ENCODE results near the gene TCTN2. TPM values are rescaled to one million over a fixed set of nuclear protein-coding genes. Genes with fewer than 3 reads are reported as not detected.

The TCTN2 gene
- total RNA-seq, 1 experiment from 2014 or later: 12.1 TPM

- Histone ChIP-seq H3K27ac (ENCODE audit: low read depth, low read length) (no peak overlapping the region), H3K4me1 (ENCODE audit: control insufficient read depth in 1 of 2, insufficient read depth in 2 of 2, low read length in 2 of 2) (no peaks in the 10 kb centered on the region), H4K20me1 (ENCODE audit: insufficient read depth) (no peaks in the 10 kb centered on the region), H2AFZ (ENCODE audit: low read depth, low read length, poor library complexity, severe bottlenecking) (no peak overlapping the region), H3K4me3 (replicated peaks in 1 of 2; ENCODE audit: low read depth in 1 of 2, low read length in 2 of 2) (no peak overlapping the region), H3K36me3 (ENCODE audit: control insufficient read depth in 1 of 2, insufficient read depth in 2 of 2, low read length in 2 of 2) (peaks cover 14 to 15% of the 10 kb centered on the region in 2 experiments; a peak in 3 of 4 replicates), H3K4me2 (ENCODE audit: low read length) (no peak overlapping the region), H3K9ac (ENCODE audit: low read length) (no peak overlapping the region), H3K79me2 (ENCODE audit: insufficient read depth, low read length) (no peaks in the 10 kb centered on the region), H3K27me3 (ENCODE audit: insufficient read depth, low read length) (no peaks in the 10 kb centered on the region), H3K9me2 (ENCODE audit: insufficient read depth) (no peaks in the 10 kb centered on the region), H3K9me3 (ENCODE audit: control insufficient read depth in 1 of 2, insufficient read depth in 1 of 2, low read depth in 1 of 2, low read length in 2 of 2) (no peaks in the 10 kb centered on the region)
- TF ChIP-seq SRF (IDR thresholded peaks at IDR 0.05; ENCODE audit: low read depth) (no peak), MAX (IDR thresholded peaks at IDR 0.05) (no peak), JUND (IDR thresholded peaks at IDR 0.05) (no peak), REST (IDR thresholded peaks at IDR 0.05; ENCODE audit: low read depth) (no peak), EZH2 (IDR thresholded peaks at IDR 0.05) (no peak), CTCF (IDR thresholded peaks at IDR 0.05 in 2 of 3, conservative IDR thresholded peaks at IDR 0.05 in 1 of 3; ENCODE audit: borderline replicate concordance in 1 of 3, insufficient read depth in 1 of 3, low read depth in 2 of 3, low read length in 2 of 3) (no peak), ELF1 (IDR thresholded peaks at IDR 0.05; ENCODE audit: borderline replicate concordance, low read depth) (no peak), POLR2AphosphoS5 (IDR thresholded peaks at IDR 0.05; ENCODE audit: low read depth, low read length) (no peak), EGR1 (IDR thresholded peaks at IDR 0.05; ENCODE audit: low read depth) (no peak), POLR2A (IDR thresholded peaks at IDR 0.05; ENCODE audit: borderline replicate concordance, extremely low read depth, insufficient read depth, insufficient read length) (no peak), TCF7L2 (IDR thresholded peaks at IDR 0.05; ENCODE audit: borderline replicate concordance, extremely low read depth, insufficient read depth, insufficient read length) (no peak), SIN3A (IDR thresholded peaks at IDR 0.05; ENCODE audit: low read depth) (no peak), RAD21 (IDR thresholded peaks at IDR 0.05; ENCODE audit: low read depth) (no peak)
- ATAC-seq: no peak
- no TSS peak for BruUV-seq (replicated peaks)
- intact Hi-C loops (cut with micrococcal nuclease): no loop called here
- ChIA-PET RAD21 (ENCODE audit: low non-redundant PET in 1 of 2, low total read pairs in 2 of 2, uncharacterized antibody in 2 of 2, unreplicated experiment in 2 of 2) (no interaction called here), CTCF (no interaction called here), POLR2A (no interaction called here)
- no peak for DNase-seq (ENCODE audit: low read depth, low spot score)
Measured at GRCh38 chr12:123726962-123727361, 56.0 kb downstream of the TCTN2 start.

Measured in HCT116 (cell line).